Bladder microvascular endothelial cell (primary cell): ENCODE results near the gene PAQR3. TPM values are rescaled to one million over a fixed set of nuclear protein-coding genes. Genes with fewer than 3 reads are reported as not detected.

Experiments
- total RNA-seq: library from RNA; depleted of rRNA; stranded (reverse); fragments of >200 nt; gene quantifications from 2 replicates; pipeline ENCODE4 v1.2.3, GENCODE V29; 2014

PAQR3 gene
- total RNA-seq = 6.2 and 33.1 TPM in 2 replicates

GRCh38 chr4:78938868-78939666, at the start of gene PAQR3:
Gene PAQR3, minus strand, starts transcription at chr4:78939438. Its CDS starts 214 bp downstream, at chr4:78939224.

Other genes starting within 250 kb of the PAQR3 start
- 33.7 and 116 TPM in 2 replicates for gene BMP2K, start 163.1 kb downstream of the PAQR3 start, total RNA-seq